Stromal cell of bone marrow (primary cell): ENCODE measurements around the gene TMEM170B.

Experiments used
- DNase-seq: peaks from one replicate; pipeline ENCODE4 v3.0.0-alpha.2; 2012; ENCODE audit warnings: low read depth

The TMEM170B gene

GRCh38 chr6:11537229-11538051 is at the start of gene TMEM170B:
Gene TMEM170B (plus strand): TSS chr6:11537749. CDS start chr6:11538278, 529 bp downstream.
- peak; percentile 78 for DNase-seq

- no peak for DNase-seq
Observed at GRCh38 chr6:11490996-11491395, 46.6 kb upstream of the TMEM170B start.

- no peak for DNase-seq
Observed at GRCh38 chr6:11491596-11492463, 45.7 kb upstream of the TMEM170B start.

GRCh38 chr6:11492464-11493290 is 44.9 kb upstream of the TMEM170B start:
- DNase-seq: no peak

- no peak for DNase-seq
Observed at GRCh38 chr6:11493974-11494373, 43.6 kb upstream of the TMEM170B start.

GRCh38 chr6:11494786-11495564 is 42.6 kb upstream of the TMEM170B start:
- DNase-seq: no peak

- DNase-seq: no peak
Observed at GRCh38 chr6:11495565-11496145, 41.9 kb upstream of the TMEM170B start.

GRCh38 chr6:11496152-11497060 is 41.1 kb upstream of the TMEM170B start:
- DNase-seq: peak; percentile 78

GRCh38 chr6:11497107-11497506 is 40.4 kb upstream of the TMEM170B start:
- no peak for DNase-seq

- DNase-seq: no peak
Observed at GRCh38 chr6:11497881-11498280, 39.7 kb upstream of the TMEM170B start.

GRCh38 chr6:11500008-11500407 is 37.5 kb upstream of the TMEM170B start:
- DNase-seq: peak; percentile 11

- no peak for DNase-seq
Observed at GRCh38 chr6:11509471-11509870, 28.1 kb upstream of the TMEM170B start.

GRCh38 chr6:11514672-11515071 is 22.9 kb upstream of the TMEM170B start:
- no peak for DNase-seq

GRCh38 chr6:11515763-11516162 is 21.8 kb upstream of the TMEM170B start:
- no peak for DNase-seq

- DNase-seq: no peak
Observed at GRCh38 chr6:11522812-11523605, 14.5 kb upstream of the TMEM170B start.

GRCh38 chr6:11525468-11526155 is 11.9 kb upstream of the TMEM170B start:
- DNase-seq: peak; percentile 75

- DNase-seq: no peak
Observed at GRCh38 chr6:11526156-11526505, 11.4 kb upstream of the TMEM170B start.

GRCh38 chr6:11527274-11527870 is 10.2 kb upstream of the TMEM170B start:
- DNase-seq: no peak
